ENCODE measurements around the gene ECM2. TPM values are rescaled to one million over a fixed set of nuclear protein-coding genes. Genes with fewer than 3 reads are reported as not detected.
A peak's percentile ranks its signal among the peaks of the same experiment; 100 is the strongest.

Gene ECM2
- total RNA-seq, 1 donor from 2014 or later = 0.18 TPM

GRCh38 chr9:92509050-92509449, 26.7 kb downstream of the ECM2 start:
- Mint-ChIP-seq H3K9me3 (ENCODE audit: unreplicated experiment) (no peaks in the 10 kb centered on the region), H3K27me3 (ENCODE audit: low read depth, unreplicated experiment) (no peaks in the 10 kb centered on the region), H3K4me3 (ENCODE audit: unreplicated experiment) (no peak overlapping the region), H3K4me1 (ENCODE audit: low read depth, unreplicated experiment) (peaks cover 32% of the 10 kb centered on the region), H3K27ac (ENCODE audit: unreplicated experiment) (no peak overlapping the region), H3K36me3 (ENCODE audit: low read depth, unreplicated experiment) (no peaks in the 10 kb centered on the region)
- H3K79me2 ChIP-seq (ENCODE audit: insufficient read depth, low read length) = no peaks in the 10 kb centered on the region
- no peak overlapping the region for H3K27ac ChIP-seq (ENCODE audit: low read depth, low read length)
- TF ChIP-seq CTCF (IDR thresholded peaks at IDR 0.05; ENCODE audit: insufficient read depth, low read depth, low read length) = no peak
- TF ChIP-seq EZH2 (IDR thresholded peaks at IDR 0.05; ENCODE audit: insufficient read depth, low read length) = no peak
- H3K36me3 ChIP-seq (ENCODE audit: insufficient read depth, low read length) = no peaks in the 10 kb centered on the region
- DNase-seq (ENCODE audit: low read depth) = no peak
- H3K4me3 ChIP-seq (ENCODE audit: insufficient read depth, low read depth, low read length) = no peak overlapping the region
- H3K9me3 ChIP-seq (ENCODE audit: insufficient read depth, low read depth, low read length) = no peaks in the 10 kb centered on the region
- H3K27me3 ChIP-seq (ENCODE audit: insufficient read depth, low read length) = no peaks in the 10 kb centered on the region
- FAIRE-seq = no peak
- H3K4me1 ChIP-seq (ENCODE audit: insufficient read depth, low read length) = peaks cover 36% of the 10 kb centered on the region
- H4K20me1 ChIP-seq (ENCODE audit: insufficient read depth, low read length) = no peaks in the 10 kb centered on the region
- H3K9ac ChIP-seq (ENCODE audit: low read length) = no peak overlapping the region
- no peak overlapping the region for H2AFZ ChIP-seq (ENCODE audit: low read depth, low read length)
- no peak overlapping the region for H3K4me2 ChIP-seq (ENCODE audit: low read length)

- no peaks in the 10 kb centered on the region for H4K20me1 ChIP-seq (ENCODE audit: insufficient read depth, low read length)
- no peak for TF ChIP-seq CTCF (IDR thresholded peaks at IDR 0.05; ENCODE audit: insufficient read depth, low read depth, low read length)
- DNase-seq (ENCODE audit: low read depth) (no peak), FAIRE-seq (no peak)
- H3K27ac Mint-ChIP-seq (ENCODE audit: unreplicated experiment) = no peak overlapping the region
- no peak overlapping the region for H3K4me3 Mint-ChIP-seq (ENCODE audit: unreplicated experiment)
- H3K79me2 ChIP-seq (ENCODE audit: insufficient read depth, low read length) = no peaks in the 10 kb centered on the region
- peak overlapping the region; percentile 1 for H2AFZ ChIP-seq (ENCODE audit: low read depth, low read length)
- H3K27ac ChIP-seq (ENCODE audit: low read depth, low read length) = no peak overlapping the region
- H3K9me3 Mint-ChIP-seq (ENCODE audit: unreplicated experiment) = no peaks in the 10 kb centered on the region
- peaks cover 32% of the 10 kb centered on the region for H3K4me1 Mint-ChIP-seq (ENCODE audit: low read depth, unreplicated experiment)
- H3K27me3 Mint-ChIP-seq (ENCODE audit: low read depth, unreplicated experiment) = no peaks in the 10 kb centered on the region
- peaks cover 36% of the 10 kb centered on the region for H3K4me1 ChIP-seq (ENCODE audit: insufficient read depth, low read length)
- H3K27me3 ChIP-seq (ENCODE audit: insufficient read depth, low read length) = no peaks in the 10 kb centered on the region
- H3K4me3 ChIP-seq (ENCODE audit: insufficient read depth, low read depth, low read length) = no peak overlapping the region
- no peaks in the 10 kb centered on the region for H3K36me3 Mint-ChIP-seq (ENCODE audit: low read depth, unreplicated experiment)
- peak overlapping the region; percentile 6 for H3K4me2 ChIP-seq (ENCODE audit: low read length)
- no peaks in the 10 kb centered on the region for H3K9me3 ChIP-seq (ENCODE audit: insufficient read depth, low read depth, low read length)
- no peaks in the 10 kb centered on the region for H3K36me3 ChIP-seq (ENCODE audit: insufficient read depth, low read length)
- H3K9ac ChIP-seq (ENCODE audit: low read length) = no peak overlapping the region
These were observed 27.6 kb downstream of the ECM2 start for GRCh38 chr9:92508018-92508820.

GRCh38 chr9:92507496-92507895, 28.3 kb downstream of the ECM2 start:
- TF ChIP-seq CTCF (IDR thresholded peaks at IDR 0.05; ENCODE audit: insufficient read depth, low read depth, low read length) (no peak), EZH2 (IDR thresholded peaks at IDR 0.05; ENCODE audit: insufficient read depth, low read length) (no peak)
- Mint-ChIP-seq H3K9me3 (ENCODE audit: unreplicated experiment) (no peaks in the 10 kb centered on the region), H3K36me3 (ENCODE audit: low read depth, unreplicated experiment) (no peaks in the 10 kb centered on the region), H3K4me1 (ENCODE audit: low read depth, unreplicated experiment) (peaks cover 29% of the 10 kb centered on the region), H3K27ac (ENCODE audit: unreplicated experiment) (no peak overlapping the region), H3K4me3 (ENCODE audit: unreplicated experiment) (no peak overlapping the region), H3K27me3 (ENCODE audit: low read depth, unreplicated experiment) (no peaks in the 10 kb centered on the region)
- FAIRE-seq (no peak), DNase-seq (ENCODE audit: low read depth) (no peak)
- no peak overlapping the region for H3K27ac ChIP-seq (ENCODE audit: low read depth, low read length)
- H3K36me3 ChIP-seq (ENCODE audit: insufficient read depth, low read length) = no peaks in the 10 kb centered on the region
- H3K9me3 ChIP-seq (ENCODE audit: insufficient read depth, low read depth, low read length) = no peaks in the 10 kb centered on the region
- no peak overlapping the region for H3K4me3 ChIP-seq (ENCODE audit: insufficient read depth, low read depth, low read length)
- H3K4me2 ChIP-seq (ENCODE audit: low read length) = no peak overlapping the region
- peaks cover 31% of the 10 kb centered on the region for H3K4me1 ChIP-seq (ENCODE audit: insufficient read depth, low read length)
- H3K79me2 ChIP-seq (ENCODE audit: insufficient read depth, low read length) = no peaks in the 10 kb centered on the region
- no peaks in the 10 kb centered on the region for H4K20me1 ChIP-seq (ENCODE audit: insufficient read depth, low read length)
- peak overlapping the region; percentile 1 for H2AFZ ChIP-seq (ENCODE audit: low read depth, low read length)
- no peaks in the 10 kb centered on the region for H3K27me3 ChIP-seq (ENCODE audit: insufficient read depth, low read length)
- no peak overlapping the region for H3K9ac ChIP-seq (ENCODE audit: low read length)
